Activated T-helper 1 cell treated with anti-CD3 and anti-CD28 coated beads, Interleukin-2, amount 50 U/mL, for 16 hours (primary cell): ENCODE measurements around the gene MEAK7.
"Not testable (repeated sequence)": the region's sequence is repeated elsewhere in the genome, so short reads cannot be mapped to it uniquely, and the experiment has no call there.

ENCODE experiments used
- DNase-seq, 2 donors: peaks; one replicate each; pipeline ENCODE4 v3.0.0-alpha.2; 2020; ENCODE audit warnings: low read depth in 1 of 2, low spot score in 1 of 2

MEAK7 gene

GRCh38 chr16:84532855-84533486 is 28.5 kb upstream of the MEAK7 start:
- no peak for DNase-seq

- no peak for DNase-seq
Observed at GRCh38 chr16:84532291-84532724, 27.8 kb upstream of the MEAK7 start.

GRCh38 chr16:84531671-84532111 is 27.2 kb upstream of the MEAK7 start:
- no peak for DNase-seq

- no peak for DNase-seq
Observed at GRCh38 chr16:84530590-84530989, 26.1 kb upstream of the MEAK7 start.

- DNase-seq: no peak
Observed at GRCh38 chr16:84529607-84530006, 25.1 kb upstream of the MEAK7 start.

GRCh38 chr16:84528322-84528721 is 23.9 kb upstream of the MEAK7 start:
- DNase-seq: no peak

GRCh38 chr16:84527532-84528269 is 23.2 kb upstream of the MEAK7 start:
- no peak for DNase-seq

- no peak for DNase-seq
Observed at GRCh38 chr16:84526794-84527531, 22.5 kb upstream of the MEAK7 start.

- DNase-seq: not testable (repeated sequence)
Observed at GRCh38 chr16:84524941-84525581, 20.6 kb upstream of the MEAK7 start.

GRCh38 chr16:84524346-84524920 is 20.0 kb upstream of the MEAK7 start:
- no peak for DNase-seq

- no peak for DNase-seq
Observed at GRCh38 chr16:84521497-84521770, 17.0 kb upstream of the MEAK7 start.

GRCh38 chr16:84520725-84521496 is 16.5 kb upstream of the MEAK7 start:
- DNase-seq: no peak

GRCh38 chr16:84519855-84520254 is 15.4 kb upstream of the MEAK7 start:
- DNase-seq: no peak

- DNase-seq: no peak
Observed at GRCh38 chr16:84518804-84519341, 14.4 kb upstream of the MEAK7 start.

GRCh38 chr16:84518220-84518619 is 13.8 kb upstream of the MEAK7 start:
- DNase-seq: not testable (repeated sequence)

- DNase-seq: no peak
Observed at GRCh38 chr16:84517366-84517765, 12.9 kb upstream of the MEAK7 start.

GRCh38 chr16:84514874-84515835 is 10.7 kb upstream of the MEAK7 start:
- DNase-seq: peak; percentile 58 to 64

- no peak for DNase-seq
Observed at GRCh38 chr16:84514295-84514873, 9.9 kb upstream of the MEAK7 start.

- no peak for DNase-seq
Observed at GRCh38 chr16:84513666-84514065, 9.2 kb upstream of the MEAK7 start.
